ENCODE data around the gene FGGY.

GRCh38 chr1:59670662-59671061 lies 373.8 kb downstream of the FGGY start:
- TF ChIP-seq, protein P1, sequence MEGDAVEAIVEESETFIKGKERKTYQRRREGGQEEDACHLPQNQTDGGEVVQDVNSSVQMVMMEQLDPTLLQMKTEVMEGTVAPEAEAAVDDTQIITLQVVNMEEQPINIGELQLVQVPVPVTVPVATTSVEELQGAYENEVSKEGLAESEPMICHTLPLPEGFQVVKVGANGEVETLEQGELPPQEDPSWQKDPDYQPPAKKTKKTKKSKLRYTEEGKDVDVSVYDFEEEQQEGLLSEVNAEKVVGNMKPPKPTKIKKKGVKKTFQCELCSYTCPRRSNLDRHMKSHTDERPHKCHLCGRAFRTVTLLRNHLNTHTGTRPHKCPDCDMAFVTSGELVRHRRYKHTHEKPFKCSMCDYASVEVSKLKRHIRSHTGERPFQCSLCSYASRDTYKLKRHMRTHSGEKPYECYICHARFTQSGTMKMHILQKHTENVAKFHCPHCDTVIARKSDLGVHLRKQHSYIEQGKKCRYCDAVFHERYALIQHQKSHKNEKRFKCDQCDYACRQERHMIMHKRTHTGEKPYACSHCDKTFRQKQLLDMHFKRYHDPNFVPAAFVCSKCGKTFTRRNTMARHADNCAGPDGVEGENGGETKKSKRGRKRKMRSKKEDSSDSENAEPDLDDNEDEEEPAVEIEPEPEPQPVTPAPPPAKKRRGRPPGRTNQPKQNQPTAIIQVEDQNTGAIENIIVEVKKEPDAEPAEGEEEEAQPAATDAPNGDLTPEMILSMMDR (IDR thresholded peaks at IDR 0.05 in 4 of 5, conservative IDR thresholded peaks at IDR 0.05 in 1 of 5): no peak
- TF ChIP-seq POLR2A (IDR thresholded peaks at IDR 0.05): no peak
